PC-3 (cell line): ENCODE results near the gene CELF5. TPM values are rescaled to one million over a fixed set of nuclear protein-coding genes. Genes with fewer than 3 reads are reported as not detected.

ENCODE experiments used
- ATAC-seq: fragments of 200-7000 bp; cut with Tn5 transposase; 2 replicates; pipeline ENCODE4 v1.9.1; 2020; ENCODE audit warnings: mild to moderate bottlenecking, moderate library complexity
- BruUV-seq: library from RNA; stranded (reverse); fragments of 400-500 nt; replicated peaks from 2 replicates; lab custom pipeline; 2021; lab: Mats Ljungman, UMichigan
- CTCF ChIA-PET: fragments of 300-600 bp; sonication (Branson Sonifier 250); formaldehyde crosslinking; loops from one replicate; lab custom pipeline; 2022; ENCODE audit warnings: antibody characterized with exemption; lab: Charles Lee
- POLR2A ChIA-PET: fragments of 300-600 bp; sonication (Branson Sonifier 250); formaldehyde crosslinking; loops from one replicate; lab custom pipeline; 2022; ENCODE audit warnings: antibody characterized with exemption; ENCODE audit not compliant: unreplicated experiment; lab: Charles Lee
- DNase-seq: peaks from one replicate; pipeline ENCODE4 v3.0.0-alpha.2; 2015
- H2AFZ ChIP-seq: fragments of 300-600 bp; sonication (generic); 2 replicates; pipeline ENCODE4 v1.6.0; 2016; ENCODE audit warnings: antibody characterized with exemption, low read length
- H3F3A ChIP-seq: fragments of 300-600 bp; sonication (generic); one replicate; pipeline ENCODE4 v1.6.0; 2017; ENCODE audit warnings: antibody characterized with exemption, low read length, control low read depth, mild to moderate bottlenecking; ENCODE audit not compliant: unreplicated experiment
- H3K27ac ChIP-seq: fragments of 300-600 bp; sonication (generic); 2 replicates; pipeline ENCODE4 v1.5.1; 2016; ENCODE audit warnings: mild to moderate bottlenecking, low read length
- H3K27me3 ChIP-seq: fragments of 300-600 bp; sonication (generic); 2 replicates; pipeline ENCODE4 v1.6.1; 2016; ENCODE audit warnings: low read length, mixed read lengths
- H3K36me3 ChIP-seq: fragments of 300-600 bp; sonication (generic); 2 replicates; pipeline ENCODE4 v1.6.1; 2016; ENCODE audit warnings: low read depth, mixed run types, low read length, mixed read lengths
- H3K4me1 ChIP-seq: fragments of 300-600 bp; sonication (generic); 2 replicates; pipeline ENCODE4 v1.5.1; 2016; ENCODE audit warnings: low read length; ENCODE audit not compliant: insufficient read depth
- H3K4me2 ChIP-seq: fragments of 300-600 bp; sonication (generic); 2 replicates; pipeline ENCODE4 v1.6.0; 2016; ENCODE audit warnings: low read length
- H3K4me3 ChIP-seq: fragments of 300-600 bp; sonication (generic); 2 replicates; pipeline ENCODE4 v1.5.1; 2016; ENCODE audit warnings: mild to moderate bottlenecking, low read length, mixed read lengths
- H3K79me2 ChIP-seq: fragments of 300-600 bp; sonication (generic); 2 replicates; pipeline ENCODE4 v1.6.1; 2017; ENCODE audit warnings: low read length, mixed read lengths
- H3K9ac ChIP-seq: fragments of 300-600 bp; sonication (generic); 2 replicates; pipeline ENCODE4 v1.6.0; 2016; ENCODE audit warnings: mild to moderate bottlenecking, low read length
- H3K9me2 ChIP-seq: fragments of 300-600 bp; sonication (generic); replicated peaks from 2 replicates; pipeline ENCODE4 v1.6.1; 2016; ENCODE audit warnings: mixed run types, low read length, mixed read lengths
- H3K9me3 ChIP-seq: fragments of 300-600 bp; sonication (generic); 2 replicates; pipeline ENCODE4 v1.6.1; 2016; ENCODE audit warnings: low read length, mixed read lengths
- H4K20me1 ChIP-seq: fragments of 300-600 bp; sonication (generic); 2 replicates; pipeline ENCODE4 v1.6.1; 2016; ENCODE audit warnings: low read length, mixed read lengths
- EZH2 ChIP-seq: fragments of 300-600 bp; sonication (generic); IDR thresholded peaks from one replicate; pipeline ENCODE4 v1.6.1; 2017; ENCODE audit warnings: antibody characterized with exemption, mild to moderate bottlenecking, low read length; ENCODE audit not compliant: unreplicated experiment
- EZH2phosphoT487 ChIP-seq: fragments of 300-600 bp; sonication (generic); IDR thresholded peaks from 2 replicates; pipeline ENCODE4 v1.6.1; 2018; ENCODE audit warnings: mild to moderate bottlenecking, antibody characterized with exemption, low read length, borderline replicate concordance
- intact Hi-C: fragments of 100-400 bp; cut with micrococcal nuclease; formaldehyde crosslinking; loops from 2 replicates; pipeline ENCODE4 v1.9.0; 2023
- total RNA-seq: library from RNA; depleted of rRNA; stranded (reverse); fragments of >200 nt; gene quantifications from 2 replicates; pipeline ENCODE4 v1.2.3, GENCODE V29; 2014
- TF ChIP-seq, protein P1 (sequence below): fragments of 300-600 bp; sonication (generic); conservative IDR thresholded peaks from 2 replicates; pipeline ENCODE4 v1.5.1; 2017; ENCODE audit warnings: antibody characterized with exemption, low read depth, mild to moderate bottlenecking, low read length

Gene CELF5
- total RNA-seq, 1 experiment from 2014 or later, result 0.44 TPM

DNA sequence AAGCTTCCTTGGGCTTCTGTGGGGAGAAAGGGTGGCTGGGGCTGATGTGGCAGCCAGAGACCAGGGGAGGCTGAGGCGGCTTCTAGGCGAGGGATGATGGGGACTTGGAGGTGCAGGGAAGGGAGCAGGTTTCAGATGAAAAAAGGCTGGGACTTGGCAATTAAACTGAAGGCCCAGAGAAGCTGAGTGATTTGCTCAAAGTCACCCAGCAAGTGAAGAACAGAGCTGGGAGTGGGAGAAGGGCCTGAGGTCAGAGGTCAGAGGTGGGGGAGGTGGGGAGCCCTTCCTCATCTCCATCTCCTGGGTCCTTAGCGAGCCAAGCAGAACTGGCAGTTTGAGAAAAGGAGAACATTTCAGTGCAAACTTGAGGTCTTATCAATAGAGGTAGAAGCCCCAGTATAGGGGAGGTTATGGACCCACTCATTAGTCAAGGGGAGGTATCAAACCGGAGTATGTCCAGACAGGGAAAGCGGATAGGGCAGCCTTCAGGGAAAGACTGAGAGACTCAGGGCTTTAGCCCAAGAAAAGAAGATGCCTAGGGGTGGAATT is 92.3 kb downstream of the CELF5 start:
- ChIA-PET CTCF (no interaction called here), POLR2A (no interaction called here)
- intact Hi-C loops, result no loop called here
- TF ChIP-seq, protein P1, sequence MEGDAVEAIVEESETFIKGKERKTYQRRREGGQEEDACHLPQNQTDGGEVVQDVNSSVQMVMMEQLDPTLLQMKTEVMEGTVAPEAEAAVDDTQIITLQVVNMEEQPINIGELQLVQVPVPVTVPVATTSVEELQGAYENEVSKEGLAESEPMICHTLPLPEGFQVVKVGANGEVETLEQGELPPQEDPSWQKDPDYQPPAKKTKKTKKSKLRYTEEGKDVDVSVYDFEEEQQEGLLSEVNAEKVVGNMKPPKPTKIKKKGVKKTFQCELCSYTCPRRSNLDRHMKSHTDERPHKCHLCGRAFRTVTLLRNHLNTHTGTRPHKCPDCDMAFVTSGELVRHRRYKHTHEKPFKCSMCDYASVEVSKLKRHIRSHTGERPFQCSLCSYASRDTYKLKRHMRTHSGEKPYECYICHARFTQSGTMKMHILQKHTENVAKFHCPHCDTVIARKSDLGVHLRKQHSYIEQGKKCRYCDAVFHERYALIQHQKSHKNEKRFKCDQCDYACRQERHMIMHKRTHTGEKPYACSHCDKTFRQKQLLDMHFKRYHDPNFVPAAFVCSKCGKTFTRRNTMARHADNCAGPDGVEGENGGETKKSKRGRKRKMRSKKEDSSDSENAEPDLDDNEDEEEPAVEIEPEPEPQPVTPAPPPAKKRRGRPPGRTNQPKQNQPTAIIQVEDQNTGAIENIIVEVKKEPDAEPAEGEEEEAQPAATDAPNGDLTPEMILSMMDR, result no peak
- no peak for TF ChIP-seq EZH2
- no peak for TF ChIP-seq EZH2phosphoT487
- ATAC-seq (no peak), DNase-seq (no peak)
- Histone ChIP-seq H3K79me2 (no peaks in the 10 kb centered on the region), H3K4me2 (no peak overlapping the region), H3K36me3 (no peaks in the 10 kb centered on the region), H4K20me1 (no peaks in the 10 kb centered on the region), H3K9me2 (no peaks in the 10 kb centered on the region), H3K4me1 (peaks cover 6% of the 10 kb centered on the region; the same call in 1 of the 2 replicates), H3K27me3 (no peaks in the 10 kb centered on the region), H3K27ac (no peak overlapping the region), H3K4me3 (no peak overlapping the region), H3K9me3 (no peaks in the 10 kb centered on the region), H3F3A (no peaks in the 10 kb centered on the region), H3K9ac (no peak overlapping the region), H2AFZ (no peak overlapping the region)
- BruUV-seq, result no TSS peak

DNA sequence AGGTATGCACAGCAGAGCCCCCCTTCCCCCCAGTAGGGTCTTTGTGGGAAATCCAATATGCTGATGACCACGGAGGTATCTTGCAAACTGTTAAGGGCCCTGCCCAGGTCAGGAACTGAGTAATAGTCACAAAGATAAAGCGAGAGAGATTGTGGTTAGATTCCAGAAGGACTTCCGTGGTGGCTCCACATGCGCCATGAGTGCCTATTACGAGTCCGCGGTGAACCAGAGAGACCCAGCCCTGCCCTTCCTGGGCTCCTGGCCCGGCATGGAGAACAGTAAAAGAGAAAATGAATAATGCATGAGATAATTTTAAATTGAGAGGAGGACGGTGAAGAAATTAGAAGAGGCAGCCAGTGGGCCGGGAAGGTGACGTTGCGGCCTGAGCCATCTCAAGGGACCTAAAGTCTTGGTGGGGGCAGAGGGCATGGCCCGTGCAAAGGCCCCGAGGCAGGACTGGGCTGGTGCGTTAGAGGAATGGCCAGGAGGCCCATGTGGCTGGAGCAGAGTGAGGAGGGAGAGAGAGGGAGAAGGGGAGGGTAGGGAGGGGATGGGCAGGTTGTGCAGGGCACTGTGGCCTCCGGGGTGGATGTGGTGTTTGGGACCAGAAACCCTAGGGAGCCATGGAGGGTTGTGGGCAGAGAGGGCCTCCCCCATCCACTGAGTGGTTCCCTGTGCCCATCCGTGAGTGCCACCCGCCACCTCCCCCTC is 95.3 kb downstream of the CELF5 start:
- no peak overlapping the region for H3K27ac ChIP-seq
- intact Hi-C loops, result no loop called here
- TF ChIP-seq EZH2phosphoT487 (no peak), EZH2 (no peak)
- TF ChIP-seq, protein P1, result no peak
- H3K9me3 ChIP-seq, result no peaks in the 10 kb centered on the region
- H3K4me2 ChIP-seq, result peak overlapping the region; percentile 37
- DNase-seq (peak; percentile 52), ATAC-seq (peak; percentile 67)
- H4K20me1 ChIP-seq, result no peaks in the 10 kb centered on the region
- H3K79me2 ChIP-seq, result no peaks in the 10 kb centered on the region
- H3K27me3 ChIP-seq, result no peaks in the 10 kb centered on the region
- ChIA-PET CTCF (no interaction called here), POLR2A (no interaction called here)
- no peaks in the 10 kb centered on the region for H3K9me2 ChIP-seq
- no peak overlapping the region for H2AFZ ChIP-seq
- no peaks in the 10 kb centered on the region for H3K36me3 ChIP-seq
- BruUV-seq, result no TSS peak
- H3K4me3 ChIP-seq, result no peak overlapping the region
- H3K4me1 ChIP-seq, result peaks cover 6% of the 10 kb centered on the region; the same call in 1 of the 2 replicates
- no peak overlapping the region for H3K9ac ChIP-seq
- H3F3A ChIP-seq, result no peaks in the 10 kb centered on the region

DNA sequence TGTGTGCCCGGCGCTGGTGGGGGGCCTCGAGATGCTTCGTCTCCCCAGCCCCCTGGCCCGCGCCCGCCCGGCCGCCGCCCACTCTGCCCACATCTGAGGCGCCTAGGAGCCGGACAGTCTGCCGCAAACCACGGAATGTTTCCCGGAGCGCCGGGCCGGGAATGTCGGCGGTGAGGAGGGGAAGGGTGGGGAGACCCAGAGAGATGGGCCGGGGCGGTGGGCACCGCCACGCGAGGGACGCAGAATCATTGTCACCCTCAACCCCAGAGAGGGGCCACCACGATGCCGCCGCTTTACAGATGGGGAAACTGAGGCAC is 95.9 kb downstream of the CELF5 start:
- TF ChIP-seq, protein P1, result no peak
- no peak for TF ChIP-seq EZH2phosphoT487
- TF ChIP-seq EZH2, result no peak
- POLR2A ChIA-PET, result no interaction called here
- no peaks in the 10 kb centered on the region for H3K36me3 ChIP-seq
- H3F3A ChIP-seq, result no peaks in the 10 kb centered on the region
- DNase-seq, result no peak
- no peaks in the 10 kb centered on the region for H3K9me2 ChIP-seq
- no TSS peak for BruUV-seq
- no peak overlapping the region for H3K4me2 ChIP-seq
- H3K9me3 ChIP-seq, result no peaks in the 10 kb centered on the region
- no peak overlapping the region for H3K4me3 ChIP-seq
- no peak overlapping the region for H3K27ac ChIP-seq
- H3K4me1 ChIP-seq, result peaks cover 6% of the 10 kb centered on the region; the same call in 1 of the 2 replicates
- ATAC-seq, result no peak
- no peak overlapping the region for H2AFZ ChIP-seq
- H4K20me1 ChIP-seq, result no peaks in the 10 kb centered on the region
- intact Hi-C loops, result no loop called here
- no peak overlapping the region for H3K9ac ChIP-seq
- CTCF ChIA-PET, result no interaction called here
- no peaks in the 10 kb centered on the region for H3K79me2 ChIP-seq
- no peaks in the 10 kb centered on the region for H3K27me3 ChIP-seq
